ENCODE measurements around the gene PITPNC1.
"Not testable (repeated sequence)": the region's sequence is repeated elsewhere in the genome, so short reads cannot be mapped to it uniquely, and the experiment has no call there.

Gene PITPNC1

DNA sequence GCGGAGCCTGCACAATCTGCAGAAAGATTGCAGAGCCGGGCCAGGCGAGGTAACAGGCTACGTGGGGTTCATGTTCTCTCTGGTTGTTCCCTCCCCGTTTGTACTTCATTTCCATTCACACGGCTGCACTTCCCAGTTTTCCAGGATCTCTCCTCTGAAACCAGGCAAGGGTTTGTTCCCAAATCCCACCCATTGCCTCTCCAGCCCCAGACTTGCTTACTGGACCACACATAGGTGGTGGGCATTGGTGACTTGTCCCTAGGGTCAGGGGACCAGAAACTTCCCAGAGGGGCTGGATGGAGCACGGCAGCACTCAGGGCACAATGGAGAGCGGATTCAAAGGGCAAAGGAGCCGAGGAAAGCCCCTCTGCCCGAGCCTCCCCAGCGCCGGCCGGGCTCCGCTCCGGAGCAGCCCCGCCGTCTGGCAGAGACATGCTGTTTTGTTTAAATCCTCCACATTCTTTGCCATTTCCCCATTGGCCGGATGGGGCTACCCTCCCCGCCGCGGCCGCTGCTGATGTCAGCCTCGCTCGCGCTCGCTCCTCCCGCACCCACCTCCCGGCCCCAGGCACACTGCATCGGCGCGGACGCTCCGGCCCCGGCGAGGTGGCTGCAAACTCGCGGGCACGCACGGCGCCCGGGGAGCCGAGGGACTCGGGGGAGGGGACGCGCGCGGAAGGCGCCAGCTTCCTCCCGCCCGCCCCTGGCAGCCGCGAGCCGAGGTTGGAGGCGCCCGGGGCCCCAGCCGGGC, at the start of gene PITPNC1:
TSS of gene PITPNC1 (plus strand) at position 545 of the 751 bp plus-strand sequence.
- peak within 1 kb of the TSS; percentile 73 to 92 for H3K4me3 ChIP-seq (ENCODE audit: low read depth in 1 of 2, low read length in 2 of 2)
- H3K4me1 ChIP-seq (ENCODE audit: control insufficient read depth in 1 of 2, insufficient read depth in 2 of 2, low read length in 2 of 2): peaks cover 5 to 22% of the 10 kb centered on the region in 2 donors
- no peaks in the 10 kb centered on the region for H3K9me3 ChIP-seq (ENCODE audit: control insufficient read depth in 1 of 2, low read length in 2 of 2)
- no peaks in the 10 kb centered on the region for H3K36me3 ChIP-seq (ENCODE audit: control insufficient read depth in 1 of 2, insufficient read depth in 2 of 2, low read length in 2 of 2)
- peak within 1 kb of the TSS; percentile 80 for H3K27ac ChIP-seq (ENCODE audit: low read length)
- H3K27me3 ChIP-seq (ENCODE audit: low read depth, low read length): no peaks in the 10 kb centered on the region

DNA sequence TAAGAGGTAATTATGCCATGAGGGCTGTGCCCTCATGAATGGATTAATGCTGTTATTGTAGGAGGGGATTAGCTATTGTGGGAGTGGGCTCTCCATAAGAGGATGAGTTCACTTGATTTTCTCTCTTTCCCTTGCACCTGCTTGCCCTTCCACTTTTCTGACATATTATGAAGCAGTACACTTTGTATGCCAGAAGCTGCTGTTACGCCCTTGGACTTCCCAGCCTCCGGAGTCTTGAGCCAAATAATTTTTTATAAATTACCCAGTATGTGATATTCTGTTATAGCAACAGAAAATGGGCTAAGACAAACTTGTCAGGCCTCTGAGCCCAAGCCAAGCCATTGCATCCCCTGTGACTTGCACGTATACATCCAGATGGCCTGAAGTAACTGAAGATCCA, 49.1 kb upstream of the PITPNC1 start:
- no peaks in the 10 kb centered on the region for H3K36me3 ChIP-seq (ENCODE audit: control insufficient read depth in 1 of 2, insufficient read depth in 2 of 2, low read length in 2 of 2)
- no peaks in the 10 kb centered on the region for H3K4me1 ChIP-seq (ENCODE audit: control insufficient read depth in 1 of 2, insufficient read depth in 2 of 2, low read length in 2 of 2)

DNA sequence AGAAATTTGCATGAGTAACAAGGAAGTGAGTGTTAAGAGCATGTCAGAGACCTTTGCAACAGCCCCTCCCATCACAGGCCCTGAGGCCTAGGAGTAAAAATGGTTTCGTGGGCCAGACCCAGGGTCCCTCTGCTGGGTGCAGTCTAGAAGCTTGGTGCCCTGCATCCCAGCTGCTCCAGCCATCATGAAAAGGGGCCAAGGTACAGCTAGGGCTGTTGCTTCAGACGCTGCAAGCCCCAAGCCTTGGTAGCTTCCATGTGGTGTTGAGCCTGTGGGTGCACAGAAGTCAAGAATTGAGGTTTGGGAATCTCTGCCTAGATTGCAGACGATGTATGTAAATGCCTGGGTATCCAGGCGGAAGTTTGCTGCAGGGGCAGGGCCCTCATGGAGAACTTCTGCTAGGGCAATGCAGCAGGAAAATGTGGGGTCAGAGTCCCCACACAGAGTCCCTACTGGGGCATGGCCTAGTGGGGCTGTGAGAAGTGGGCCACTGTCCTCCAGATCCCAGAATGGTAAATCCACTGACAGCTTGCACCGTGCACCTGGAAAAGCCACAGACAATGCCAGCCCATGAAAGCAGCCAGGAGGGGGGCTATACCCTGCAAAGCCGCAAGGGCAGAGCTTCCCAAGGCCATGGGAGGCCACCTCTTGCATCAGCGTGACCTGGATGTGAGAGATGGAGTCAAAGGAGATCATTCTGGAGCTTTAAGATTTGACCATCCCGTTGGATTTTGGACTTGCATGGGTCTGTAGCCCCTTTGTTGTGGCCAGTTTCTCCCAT, 45.5 kb upstream of the PITPNC1 start:
- H3K27me3 ChIP-seq (ENCODE audit: low read depth, low read length): not testable (repeated sequence)

More for the DNA sequence above, 49.1 kb upstream of the PITPNC1 start:
- Histone ChIP-seq H3K9me3 (ENCODE audit: control insufficient read depth in 1 of 2, low read length in 2 of 2) (no peaks in the 10 kb centered on the region), H3K4me3 (ENCODE audit: low read depth in 1 of 2, low read length in 2 of 2) (no peak overlapping the region), H3K27ac (ENCODE audit: low read length) (no peak overlapping the region), H3K27me3 (ENCODE audit: low read depth, low read length) (no peaks in the 10 kb centered on the region)

GRCh38 chr17:67332162-67332508, 44.9 kb upstream of the PITPNC1 start:
- not testable (repeated sequence) for H3K4me3 ChIP-seq (ENCODE audit: low read depth in 1 of 2, low read length in 2 of 2); H3K27me3 ChIP-seq (ENCODE audit: low read depth, low read length); H3K9me3 ChIP-seq (ENCODE audit: control insufficient read depth in 1 of 2, low read length in 2 of 2); H3K4me1 ChIP-seq (ENCODE audit: control insufficient read depth in 1 of 2, insufficient read depth in 2 of 2, low read length in 2 of 2); H3K27ac ChIP-seq (ENCODE audit: low read length); H3K36me3 ChIP-seq (ENCODE audit: control insufficient read depth in 1 of 2, insufficient read depth in 2 of 2, low read length in 2 of 2)

More for the DNA sequence above, 45.5 kb upstream of the PITPNC1 start:
- not testable (repeated sequence) for H3K4me3 ChIP-seq (ENCODE audit: low read depth in 1 of 2, low read length in 2 of 2); H3K27ac ChIP-seq (ENCODE audit: low read length); H3K9me3 ChIP-seq (ENCODE audit: control insufficient read depth in 1 of 2, low read length in 2 of 2); H3K4me1 ChIP-seq (ENCODE audit: control insufficient read depth in 1 of 2, insufficient read depth in 2 of 2, low read length in 2 of 2); H3K36me3 ChIP-seq (ENCODE audit: control insufficient read depth in 1 of 2, insufficient read depth in 2 of 2, low read length in 2 of 2)

- Histone ChIP-seq H3K36me3 (ENCODE audit: control insufficient read depth in 1 of 2, insufficient read depth in 2 of 2, low read length in 2 of 2) (peaks cover 5 to 19% of the 10 kb centered on the region in 2 donors), H3K9me3 (ENCODE audit: control insufficient read depth in 1 of 2, low read length in 2 of 2) (no peaks in the 10 kb centered on the region), H3K4me1 (ENCODE audit: control insufficient read depth in 1 of 2, insufficient read depth in 2 of 2, low read length in 2 of 2) (no peaks in the 10 kb centered on the region), H3K27me3 (ENCODE audit: low read depth, low read length) (no peaks in the 10 kb centered on the region), H3K4me3 (ENCODE audit: low read depth in 1 of 2, low read length in 2 of 2) (no peak overlapping the region), H3K27ac (ENCODE audit: low read length) (no peak overlapping the region)
Measured at GRCh38 chr17:67335245-67335835, 41.7 kb upstream of the PITPNC1 start.

DNA sequence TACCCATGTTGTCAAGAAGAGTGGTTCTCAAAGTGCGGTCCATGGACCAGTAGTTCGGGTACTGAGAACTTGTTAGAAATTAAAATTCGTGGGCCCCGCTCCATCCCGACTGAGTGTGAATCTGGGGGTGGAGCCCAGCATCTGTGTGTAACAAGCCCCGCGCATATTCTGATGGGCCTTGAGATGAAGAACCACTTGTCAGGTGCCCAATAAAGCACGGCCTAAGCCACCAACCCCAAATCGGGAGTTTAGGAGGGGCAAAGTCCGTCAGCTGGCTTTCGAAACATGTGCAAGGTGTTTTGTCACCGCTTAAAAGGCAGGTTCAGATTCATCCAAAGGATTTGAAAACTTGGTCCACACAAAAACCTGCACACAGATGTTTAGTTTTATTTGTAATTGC, 40.2 kb upstream of the PITPNC1 start:
- no peak overlapping the region for H3K4me3 ChIP-seq (ENCODE audit: low read depth in 1 of 2, low read length in 2 of 2)
- H3K4me1 ChIP-seq (ENCODE audit: control insufficient read depth in 1 of 2, insufficient read depth in 2 of 2, low read length in 2 of 2): no peaks in the 10 kb centered on the region
- no peaks in the 10 kb centered on the region for H3K9me3 ChIP-seq (ENCODE audit: control insufficient read depth in 1 of 2, low read length in 2 of 2)
- H3K36me3 ChIP-seq (ENCODE audit: control insufficient read depth in 1 of 2, insufficient read depth in 2 of 2, low read length in 2 of 2): peaks cover 15 to 34% of the 10 kb centered on the region in 2 donors
- H3K27me3 ChIP-seq (ENCODE audit: low read depth, low read length): no peaks in the 10 kb centered on the region
- H3K27ac ChIP-seq (ENCODE audit: low read length): no peak overlapping the region

GRCh38 chr17:67338353-67338752, 38.7 kb upstream of the PITPNC1 start:
- not testable (repeated sequence) for H3K9me3 ChIP-seq (ENCODE audit: control insufficient read depth in 1 of 2, low read length in 2 of 2); H3K4me1 ChIP-seq (ENCODE audit: control insufficient read depth in 1 of 2, insufficient read depth in 2 of 2, low read length in 2 of 2); H3K27me3 ChIP-seq (ENCODE audit: low read depth, low read length); H3K4me3 ChIP-seq (ENCODE audit: low read depth in 1 of 2, low read length in 2 of 2); H3K27ac ChIP-seq (ENCODE audit: low read length)
- H3K36me3 ChIP-seq (ENCODE audit: control insufficient read depth in 1 of 2, insufficient read depth in 2 of 2, low read length in 2 of 2): peaks cover 29 to 48% of the 10 kb centered on the region in 2 donors

- H3K27me3 ChIP-seq (ENCODE audit: low read depth, low read length): no peaks in the 10 kb centered on the region
- H3K4me3 ChIP-seq (ENCODE audit: low read depth in 1 of 2, low read length in 2 of 2): no peak overlapping the region
- H3K27ac ChIP-seq (ENCODE audit: low read length): no peak overlapping the region
- peaks cover 69 to 86% of the 10 kb centered on the region in 2 donors for H3K36me3 ChIP-seq (ENCODE audit: control insufficient read depth in 1 of 2, insufficient read depth in 2 of 2, low read length in 2 of 2)
- no peaks in the 10 kb centered on the region for H3K4me1 ChIP-seq (ENCODE audit: control insufficient read depth in 1 of 2, insufficient read depth in 2 of 2, low read length in 2 of 2)
- no peaks in the 10 kb centered on the region for H3K9me3 ChIP-seq (ENCODE audit: control insufficient read depth in 1 of 2, low read length in 2 of 2)
Measured at GRCh38 chr17:67343237-67343636, 33.8 kb upstream of the PITPNC1 start.

DNA sequence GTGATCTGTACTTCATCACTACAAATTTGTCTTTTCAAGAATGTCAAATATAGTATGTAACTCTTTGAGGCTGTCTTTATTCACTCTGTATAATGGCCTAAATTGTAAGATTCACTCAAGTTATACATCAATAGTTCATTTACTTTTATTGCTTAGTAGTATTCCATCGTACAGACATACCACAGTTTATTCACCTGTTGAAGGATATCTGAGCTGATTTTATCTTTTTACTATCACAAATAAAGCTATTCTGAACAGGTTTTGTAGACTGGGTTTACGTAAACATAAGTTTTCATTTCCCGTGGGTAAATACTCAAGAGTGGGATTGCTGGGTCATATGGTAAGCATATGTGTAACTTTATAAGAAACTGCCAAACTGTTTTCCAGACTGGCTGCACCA, 29.3 kb upstream of the PITPNC1 start:
- Histone ChIP-seq H3K27me3 (ENCODE audit: low read depth, low read length) (no peaks in the 10 kb centered on the region), H3K9me3 (ENCODE audit: control insufficient read depth in 1 of 2, low read length in 2 of 2) (no peaks in the 10 kb centered on the region), H3K27ac (ENCODE audit: low read length) (no peak overlapping the region), H3K4me1 (ENCODE audit: control insufficient read depth in 1 of 2, insufficient read depth in 2 of 2, low read length in 2 of 2) (no peaks in the 10 kb centered on the region), H3K4me3 (ENCODE audit: low read depth in 1 of 2, low read length in 2 of 2) (no peak overlapping the region), H3K36me3 (ENCODE audit: control insufficient read depth in 1 of 2, insufficient read depth in 2 of 2, low read length in 2 of 2) (peaks cover 60 to 73% of the 10 kb centered on the region in 2 donors)

DNA sequence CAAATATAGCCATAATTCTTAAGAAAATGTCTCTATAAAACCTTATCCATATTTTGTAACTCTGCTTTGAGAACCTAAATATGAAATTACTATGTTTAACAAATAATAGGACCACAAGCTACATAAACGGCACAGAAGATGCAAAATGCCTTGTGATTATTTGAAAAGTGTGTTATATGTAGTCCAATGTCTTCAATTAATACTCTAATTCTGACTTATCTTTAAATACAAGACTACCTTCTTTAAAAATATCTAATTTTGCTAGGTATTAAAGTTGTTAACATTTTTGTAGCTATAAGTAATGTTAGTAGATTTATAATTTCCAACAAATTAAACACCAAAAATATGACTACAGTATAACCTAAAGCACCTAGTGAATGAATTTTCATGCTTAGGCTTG, 27.7 kb upstream of the PITPNC1 start:
- Histone ChIP-seq H3K27me3 (ENCODE audit: low read depth, low read length) (no peaks in the 10 kb centered on the region), H3K27ac (ENCODE audit: low read length) (no peak overlapping the region), H3K36me3 (ENCODE audit: control insufficient read depth in 1 of 2, insufficient read depth in 2 of 2, low read length in 2 of 2) (peaks cover 50 to 75% of the 10 kb centered on the region in 2 donors), H3K4me3 (ENCODE audit: low read depth in 1 of 2, low read length in 2 of 2) (no peak overlapping the region), H3K4me1 (ENCODE audit: control insufficient read depth in 1 of 2, insufficient read depth in 2 of 2, low read length in 2 of 2) (no peaks in the 10 kb centered on the region), H3K9me3 (ENCODE audit: control insufficient read depth in 1 of 2, low read length in 2 of 2) (no peaks in the 10 kb centered on the region)

- Histone ChIP-seq H3K27me3 (ENCODE audit: low read depth, low read length) (no peaks in the 10 kb centered on the region), H3K4me3 (ENCODE audit: low read depth in 1 of 2, low read length in 2 of 2) (no peak overlapping the region), H3K36me3 (ENCODE audit: control insufficient read depth in 1 of 2, insufficient read depth in 2 of 2, low read length in 2 of 2) (peaks cover 40 to 56% of the 10 kb centered on the region in 2 donors), H3K9me3 (ENCODE audit: control insufficient read depth in 1 of 2, low read length in 2 of 2) (no peaks in the 10 kb centered on the region), H3K4me1 (ENCODE audit: control insufficient read depth in 1 of 2, insufficient read depth in 2 of 2, low read length in 2 of 2) (no peaks in the 10 kb centered on the region), H3K27ac (ENCODE audit: low read length) (no peak overlapping the region)
Measured at GRCh38 chr17:67353161-67353560, 23.9 kb upstream of the PITPNC1 start.

Data from muscle layer of duodenum (tissue), 2 donors.